GM21717 (cell line): ENCODE results near the gene TPD52L1.
A peak's percentile ranks its signal among the peaks of the same experiment; 100 is the strongest.
"Not testable (repeated sequence)": the region's sequence is repeated elsewhere in the genome, so short reads cannot be mapped to it uniquely, and the experiment has no call there.

Source experiments
- ATAC-seq: cut with Tn5 transposase; IDR thresholded peaks from one replicate; pipeline ENCODE4 v1.9.1; 2021; ENCODE audit warnings: mild to moderate bottlenecking, moderate library complexity; ENCODE audit not compliant: unreplicated experiment

The TPD52L1 gene

GRCh38 chr6:125269328-125269985 lies 115.9 kb downstream of the TPD52L1 start:
- no peak for ATAC-seq

DNA sequence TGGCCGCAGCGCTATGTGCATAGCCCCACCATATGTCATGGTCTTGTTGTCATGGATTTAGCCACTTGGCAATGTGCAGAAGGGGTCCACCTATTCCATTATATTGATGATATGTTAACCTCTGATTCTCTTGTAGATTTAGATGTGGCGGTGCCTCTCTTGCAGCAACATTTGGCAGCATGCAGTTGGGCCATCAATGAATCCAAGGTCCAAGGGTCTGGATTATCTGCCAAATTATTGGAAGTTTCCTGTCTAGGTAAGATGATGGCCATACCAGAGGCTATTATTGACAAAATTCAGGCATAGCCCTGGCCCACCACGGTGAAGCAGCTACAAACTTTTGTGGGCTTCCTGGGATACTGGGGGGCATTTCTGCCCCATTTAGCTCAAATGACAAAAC lies 116.8 kb downstream of the TPD52L1 start:
- no peak for ATAC-seq

- ATAC-seq: no peak
Measured at GRCh38 chr6:125271486-125272159, 118.0 kb downstream of the TPD52L1 start.

DNA sequence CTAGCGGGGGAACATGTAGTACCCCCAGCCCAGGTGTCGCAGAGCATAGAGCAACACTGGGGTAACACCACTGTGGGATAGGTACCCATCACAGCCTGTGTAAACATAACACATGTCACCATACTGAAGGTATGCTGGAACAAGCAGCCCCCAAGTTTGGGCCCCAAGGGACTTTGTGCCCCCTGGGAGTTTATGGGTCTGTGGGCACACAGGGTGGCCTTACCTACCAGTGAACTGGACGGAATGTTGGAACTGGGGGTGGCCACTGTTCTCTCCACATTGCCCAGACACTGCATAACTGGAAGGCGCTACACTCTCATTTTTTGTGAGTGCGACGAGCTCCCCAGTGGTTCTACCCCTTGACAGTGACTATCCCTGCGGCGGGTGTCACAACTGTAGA lies 119.7 kb downstream of the TPD52L1 start:
- ATAC-seq: no peak

DNA sequence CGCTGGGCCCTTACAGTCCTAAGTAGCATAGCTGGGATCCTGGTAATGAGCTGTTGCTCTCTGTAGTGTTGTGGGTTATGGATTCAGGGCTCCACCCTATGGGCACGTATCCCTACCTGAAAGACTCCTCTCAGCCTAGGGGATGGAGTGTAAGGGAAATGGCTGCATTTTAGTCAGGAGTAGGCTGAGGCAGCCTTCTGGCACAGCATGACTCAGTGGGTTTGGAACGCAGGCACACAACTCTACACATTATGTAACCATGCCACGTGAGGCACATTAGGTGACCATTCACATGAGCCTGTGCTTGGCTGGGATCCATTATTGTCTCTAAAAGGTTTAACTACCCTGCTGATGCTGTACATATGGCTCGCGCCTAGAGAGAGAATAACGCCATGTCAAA lies 120.4 kb downstream of the TPD52L1 start:
- ATAC-seq: no peak

DNA sequence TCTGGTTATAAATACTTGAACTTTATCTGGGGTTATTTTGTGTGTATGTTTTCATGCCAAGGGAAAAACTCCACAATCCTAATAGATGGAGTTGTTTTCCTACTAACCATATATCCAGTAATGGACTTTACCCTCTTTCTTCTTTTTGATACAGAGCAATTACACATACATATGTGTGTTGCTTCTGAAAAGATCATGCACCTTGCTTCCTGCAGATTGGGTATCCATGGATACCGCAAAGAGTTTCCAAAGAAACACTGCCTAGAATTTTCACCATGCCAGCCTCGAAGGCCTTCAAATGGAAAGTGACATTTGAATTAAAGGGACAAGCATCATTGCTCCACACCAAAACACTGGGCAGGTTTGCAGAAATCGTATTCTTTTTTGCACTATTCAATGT lies 121.4 kb downstream of the TPD52L1 start:
- ATAC-seq: no peak

DNA sequence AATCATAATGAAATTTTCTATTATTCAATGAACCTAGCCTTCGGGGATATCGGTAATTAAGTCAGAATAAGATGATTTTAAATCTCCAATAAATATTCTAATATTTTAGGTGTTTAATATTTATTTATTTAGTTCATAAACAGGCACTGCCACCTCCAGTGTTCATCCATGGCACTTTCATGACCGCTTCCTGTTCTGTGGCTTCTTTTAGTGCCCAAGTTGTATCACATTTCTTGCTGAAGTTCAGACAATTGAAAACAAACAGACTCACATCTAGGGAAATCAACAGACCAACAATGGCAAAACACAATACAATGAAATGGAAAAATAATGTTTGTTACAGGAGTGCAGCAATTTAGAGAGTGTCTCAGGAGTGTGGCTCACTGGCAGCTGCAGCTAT lies 122.2 kb downstream of the TPD52L1 start:
- ATAC-seq: no peak

GRCh38 chr6:125277838-125278237 lies 124.3 kb downstream of the TPD52L1 start:
- no peak for ATAC-seq

- ATAC-seq: no peak
Measured at GRCh38 chr6:125279961-125280360, 126.4 kb downstream of the TPD52L1 start.

- not testable (repeated sequence) for ATAC-seq
Measured at GRCh38 chr6:125280370-125281035, 126.9 kb downstream of the TPD52L1 start.

DNA sequence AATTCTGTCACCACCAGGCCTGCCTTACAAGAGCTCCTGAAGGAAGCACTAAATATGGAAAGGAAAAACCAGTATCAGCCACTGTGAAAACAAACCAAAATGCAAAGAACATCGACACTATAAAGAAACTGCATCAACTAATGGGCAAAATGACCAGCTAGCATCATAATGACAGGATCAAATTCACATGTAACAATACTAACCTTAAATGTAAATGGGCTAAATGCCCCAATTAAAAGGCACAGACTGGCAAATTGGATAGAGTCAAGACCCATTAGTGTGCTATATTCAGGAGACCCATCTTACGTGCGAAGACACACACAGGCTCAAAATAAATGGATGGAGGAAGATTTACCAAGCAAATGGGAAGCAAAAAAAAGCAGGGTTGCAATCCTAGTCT lies 128.9 kb downstream of the TPD52L1 start:
- not testable (repeated sequence) for ATAC-seq

- no peak for ATAC-seq
Measured at GRCh38 chr6:125285353-125285752, 131.8 kb downstream of the TPD52L1 start.

GRCh38 chr6:125285936-125286335 lies 132.4 kb downstream of the TPD52L1 start:
- ATAC-seq: no peak

GRCh38 chr6:125287718-125288117 lies 134.1 kb downstream of the TPD52L1 start:
- no peak for ATAC-seq

- ATAC-seq: no peak
Measured at GRCh38 chr6:125293587-125293986, 140.0 kb downstream of the TPD52L1 start.

- ATAC-seq: no peak
Measured at GRCh38 chr6:125294036-125294435, 140.5 kb downstream of the TPD52L1 start.

GRCh38 chr6:125294925-125295324 lies 141.4 kb downstream of the TPD52L1 start:
- no peak for ATAC-seq

DNA sequence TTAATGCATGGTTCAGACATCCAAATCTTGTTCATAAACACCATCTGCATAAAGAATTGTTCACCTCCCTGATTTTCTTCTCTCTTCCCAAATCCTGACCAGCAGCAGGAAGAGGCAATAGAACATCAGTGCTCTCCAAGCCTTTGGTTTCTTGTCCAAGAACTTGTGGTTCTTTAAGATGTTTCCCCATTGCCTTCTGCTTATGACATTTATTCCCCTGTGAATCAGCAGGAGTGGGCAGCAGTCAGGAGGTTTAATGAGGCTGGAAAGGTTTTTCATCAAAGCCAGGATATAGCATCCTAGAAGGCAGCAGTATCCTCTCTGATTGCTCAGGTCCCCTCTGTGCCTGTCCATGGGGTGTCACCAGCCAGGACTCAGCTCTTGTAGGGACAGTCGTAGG lies 142.9 kb downstream of the TPD52L1 start:
- no peak for ATAC-seq

- ATAC-seq: no peak
Measured at GRCh38 chr6:125299257-125299656, 145.7 kb downstream of the TPD52L1 start.

GRCh38 chr6:125300992-125301434 lies 147.4 kb downstream of the TPD52L1 start:
- no peak for ATAC-seq

- peak; percentile 86 for ATAC-seq
Measured at GRCh38 chr6:125301435-125302391, 148.1 kb downstream of the TPD52L1 start, which contains the start of gene HDDC2. TSS of gene HDDC2 (minus strand) at chr6:125301967. CDS start at chr6:125301932, 35 bp downstream.
